Pancreas (tissue), 10 donors: Measurements from ENCODE around the gene CENPS. TPM values are rescaled to one million over a fixed set of nuclear protein-coding genes. Genes with fewer than 3 reads are reported as not detected.
A peak's percentile ranks its signal among the peaks of the same experiment; 100 is the strongest.
"Not testable (repeated sequence)": the region's sequence is repeated elsewhere in the genome, so short reads cannot be mapped to it uniquely, and the experiment has no call there.

Source experiments
- ATAC-seq, 4 donors: fragments of 200-7000 bp; cut with Tn5 transposase; one replicate each; pipeline versions ENCODE4 v1.8.0 to v1.9.1; 2020; ENCODE audit warnings: mild to moderate bottlenecking in 4 of 4, moderate library complexity in 4 of 4
- DNase-seq, 6 donors: peaks; one replicate each; pipeline ENCODE4 v3.0.0-alpha.2; 2020
- FAIRE-seq: peaks from 2 replicates; lab custom pipeline; 2012; peaks lifted over from hg19 to GRCh38; lab: Jason Lieb, UNC
- H3K27ac ChIP-seq, 4 donors: fragments of 200-600 bp; sonication (generic); 1 replicate in 3 of 4; 2 replicates in 1 of 4; pipeline versions ENCODE4 v1.5.0 to v1.8.0; 2020
- H3K27me3 ChIP-seq, 4 donors: fragments of 200-600 bp; one replicate each; pipeline ENCODE4 v1.8.0; 2021
- H3K36me3 ChIP-seq, 3 donors: fragments of 200-600 bp; sonication (generic) in 1 of 3; one replicate each; pipeline versions ENCODE4 v1.5.0 to v1.8.0; 2020 to 2021
- H3K4me1 ChIP-seq, 3 donors: fragments of 200-600 bp; one replicate each; pipeline ENCODE4 v1.8.0; 2021
- H3K4me3 ChIP-seq, 4 donors: fragments of 200-600 bp; sonication (generic) in 2 of 4; one replicate each; pipeline versions ENCODE4 v1.5.0 to v1.8.0; 2020 to 2021
- H3K9me3 ChIP-seq, 4 donors: fragments of 200-600 bp; one replicate each; pipeline ENCODE4 v1.8.0; 2021
- CTCF ChIP-seq, 4 donors: fragments of 200-600 bp; sonication (generic) in 3 of 4; IDR thresholded peaks; one replicate each; pipeline versions ENCODE4 v1.5.0 to v1.8.0; 2021; ENCODE audit warnings: antibody characterized with exemption in 4 of 4
- WGBS, 2 donors: extraction: QIAGEN DNeasy Blood & Tissue Kit; methylation state at CpG; one replicate each; pipeline ENCODE4 v1.1.7; 2013; 5-methylcytosine and 5-hydroxymethylcytosine counted together
- intact Hi-C, 3 donors: fragments of 100-400 bp; cut with DNase I; formaldehyde crosslinking; loops; one replicate each; pipeline versions ENCODE4 v1.11.1 to v1.14.2; 2022
- polyA plus RNA-seq, 2 donors: library from polyadenylated mRNA; stranded (reverse); fragments of 200-250 nt; gene quantifications; one replicate each; pipeline ENCODE4 v1.2.3, GENCODE V29; 2013
- total RNA-seq, 6 donors: library from RNA; stranded (reverse); fragmentation: NEBNext Ultra II Directional in 4 of 6; extraction: Animal tissue kit (Norgen Biotek cat#: 25700) in 4 of 6; gene quantifications; one replicate each; pipeline versions ENCODE4 v1.2.1 to v1.2.4, GENCODE V29; 2021 to 2023
- donor health status: healthy with polysubstance abuse.
- donor health status: DM: no; HTN: no; CAD: no; lungs with moderate emphysema.
- donor health status: DM: no; HTN: no; CAD: no.
- donor health status: control.
- donor health status: control.
- donor health status: Bipolar disorder and iron deficiency.
- donor health status: DM: yes; HTN: yes; CAD: no.
- donor health status: DM: no; HTN: no; CAD: no.
- donor health status: DM: no; HTN: no; CAD: no.
- donor health status: DM: yes; HTN: yes; CAD: no.

The CENPS gene
- total and polyA plus RNA-seq, 8 donors, result 4.7 to 19.9 (median 8.4) TPM

GRCh38 chr1:10419351-10419750 lies 10.9 kb upstream of the CENPS start:
- no peaks in the 10 kb centered on the region for H3K4me1 ChIP-seq
- intact Hi-C loops, result no loop called here
- FAIRE-seq, result no peak
- peaks cover 0 to 23% (median 10%) of the 10 kb centered on the region in 3 donors for H3K36me3 ChIP-seq
- 88 to 89% methylated on average over 15 of the region's 15 CpGs for WGBS, 2 donors
- DNase-seq, result no peak
- no peak for TF ChIP-seq CTCF (IDR thresholded peaks at IDR 0.05)
- peak in 1 of 4 donors; percentile 8 for ATAC-seq
- no peaks in the 10 kb centered on the region for H3K27me3 ChIP-seq
- H3K9me3 ChIP-seq, result no peaks in the 10 kb centered on the region
- no peak overlapping the region for H3K27ac ChIP-seq
- H3K4me3 ChIP-seq, result no peak overlapping the region

- intact Hi-C loops, result no loop called here
- H3K36me3 ChIP-seq, result peaks cover 0 to 13% (median 10%) of the 10 kb centered on the region in 3 donors
- DNase-seq, result no peak
Measured at GRCh38 chr1:10421637-10422036, 8.6 kb upstream of the CENPS start.

GRCh38 chr1:10424034-10424433 lies 6.2 kb upstream of the CENPS start:
- H3K4me3 ChIP-seq, result no peak overlapping the region
- intact Hi-C loops, result no loop called here
- H3K27ac ChIP-seq, result no peak overlapping the region
- H3K36me3 ChIP-seq, result peaks cover 0 to 5% (median 0%) of the 10 kb centered on the region in 3 donors
- no peak for DNase-seq
- 60 to 69% methylated on average over 9 of the region's 9 CpGs for WGBS, 2 donors
- no peaks in the 10 kb centered on the region for H3K4me1 ChIP-seq
- H3K9me3 ChIP-seq, result no peaks in the 10 kb centered on the region
- peak in 1 of 4 donors; percentile 37 for ATAC-seq
- FAIRE-seq, result no peak
- TF ChIP-seq CTCF (IDR thresholded peaks at IDR 0.05), result no peak
- no peaks in the 10 kb centered on the region for H3K27me3 ChIP-seq

More at GRCh38 chr1:10421637-10422036, 8.6 kb upstream of the CENPS start:
- ATAC-seq (no peak), FAIRE-seq (no peak)
- Histone ChIP-seq H3K4me1 (no peaks in the 10 kb centered on the region), H3K4me3 (no peak overlapping the region), H3K27ac (no peak overlapping the region), H3K9me3 (no peaks in the 10 kb centered on the region), H3K27me3 (no peaks in the 10 kb centered on the region)
- WGBS, 2 donors, result 91% methylated on average over 5 of the region's 5 CpGs
- no peak for TF ChIP-seq CTCF (IDR thresholded peaks at IDR 0.05)

GRCh38 chr1:10424651-10425050 lies 5.6 kb upstream of the CENPS start:
- ATAC-seq (no peak), FAIRE-seq (no peak), DNase-seq (no peak)
- no peaks in the 10 kb centered on the region for H3K9me3 ChIP-seq
- no peak overlapping the region for H3K4me3 ChIP-seq
- no peaks in the 10 kb centered on the region for H3K4me1 ChIP-seq
- no peak for TF ChIP-seq CTCF (IDR thresholded peaks at IDR 0.05)
- peaks cover 0 to 4% (median 0%) of the 10 kb centered on the region in 3 donors for H3K36me3 ChIP-seq
- H3K27ac ChIP-seq, result no peak overlapping the region
- intact Hi-C loops, result loop anchor here in 2 of 3 donors (5.0 kb wide), 1 partner anchor 47 kb away; no protein-coding TSS in a partner anchor
- WGBS, 2 donors, result 67 to 79% methylated on average over 8 of the region's 8 CpGs
- no peaks in the 10 kb centered on the region for H3K27me3 ChIP-seq

GRCh38 chr1:10425826-10426534 lies 4.3 kb upstream of the CENPS start:
- not testable (repeated sequence) for FAIRE-seq
- 80 to 85% methylated on average over 19 to 20 of the region's 21 CpGs for WGBS, 2 donors

GRCh38 chr1:10426535-10426848 lies 3.7 kb upstream of the CENPS start:
- not testable (repeated sequence) for H3K4me1 ChIP-seq, H3K9me3 ChIP-seq, H3K27me3 ChIP-seq, FAIRE-seq, H3K4me3 ChIP-seq, H3K27ac ChIP-seq, H3K36me3 ChIP-seq, ATAC-seq, DNase-seq
- WGBS, 2 donors, result 90 to 95% methylated on average over 3 to 20 of the region's 21 CpGs
- intact Hi-C loops, result loop anchor here in 2 of 3 donors (5.0 kb wide), 1 partner anchor 49 kb away; no protein-coding TSS in a partner anchor

More at GRCh38 chr1:10425826-10426534, 4.3 kb upstream of the CENPS start:
- ATAC-seq, H3K27me3 ChIP-seq, DNase-seq, H3K4me3 ChIP-seq, H3K4me1 ChIP-seq, H3K9me3 ChIP-seq, H3K27ac ChIP-seq, H3K36me3 ChIP-seq: not testable (repeated sequence)
- intact Hi-C loops, result loop anchor here in 2 of 3 donors (5.0 kb wide), 1 partner anchor 49 kb away; no protein-coding TSS in a partner anchor
